ENCODE results near the gene LIMS1.
"Not testable (repeated sequence)": the region's sequence is repeated elsewhere in the genome, so short reads cannot be mapped to it uniquely, and the experiment has no call there.

The LIMS1 gene

GRCh38 chr2:108634576-108635160 is 100.4 kb downstream of the LIMS1 start:
- no peak for DNase-seq (ENCODE audit: low read depth)

- no peak for DNase-seq (ENCODE audit: low read depth)
Measured at GRCh38 chr2:108635630-108636354, 101.5 kb downstream of the LIMS1 start.

- DNase-seq (ENCODE audit: low read depth), result no peak
Measured at GRCh38 chr2:108637304-108637669, 103.0 kb downstream of the LIMS1 start.

- peak; percentile 67 for DNase-seq (ENCODE audit: low read depth)
Measured at GRCh38 chr2:108640731-108641130, 106.5 kb downstream of the LIMS1 start.

GRCh38 chr2:108641756-108642155 is 107.5 kb downstream of the LIMS1 start:
- no peak for DNase-seq (ENCODE audit: low read depth)

- no peak for DNase-seq (ENCODE audit: low read depth)
Measured at GRCh38 chr2:108643261-108643849, 109.1 kb downstream of the LIMS1 start.

- not testable (repeated sequence) for DNase-seq (ENCODE audit: low read depth)
Measured at GRCh38 chr2:108643862-108644261, 109.6 kb downstream of the LIMS1 start.

GRCh38 chr2:108644446-108644845 is 110.2 kb downstream of the LIMS1 start:
- DNase-seq (ENCODE audit: low read depth), result not testable (repeated sequence)

GRCh38 chr2:108648796-108649195 is 114.5 kb downstream of the LIMS1 start:
- not testable (repeated sequence) for DNase-seq (ENCODE audit: low read depth)

GRCh38 chr2:108650465-108650864 is 116.2 kb downstream of the LIMS1 start:
- not testable (repeated sequence) for DNase-seq (ENCODE audit: low read depth)

- DNase-seq (ENCODE audit: low read depth), result not testable (repeated sequence)
Measured at GRCh38 chr2:108651468-108651867, 117.2 kb downstream of the LIMS1 start.

- peak; percentile 61 for DNase-seq (ENCODE audit: low read depth)
Measured at GRCh38 chr2:108652187-108652931, 118.1 kb downstream of the LIMS1 start.

- not testable (repeated sequence) for DNase-seq (ENCODE audit: low read depth)
Measured at GRCh38 chr2:108653425-108653824, 119.2 kb downstream of the LIMS1 start.

GRCh38 chr2:108653849-108654248 is 119.6 kb downstream of the LIMS1 start:
- not testable (repeated sequence) for DNase-seq (ENCODE audit: low read depth)

- peak; percentile 62 for DNase-seq (ENCODE audit: low read depth)
Measured at GRCh38 chr2:108654521-108655125, 120.4 kb downstream of the LIMS1 start.

- DNase-seq (ENCODE audit: low read depth), result not testable (repeated sequence)
Measured at GRCh38 chr2:108655270-108655669, 121.0 kb downstream of the LIMS1 start.

- not testable (repeated sequence) for DNase-seq (ENCODE audit: low read depth)
Measured at GRCh38 chr2:108656282-108656681, 122.0 kb downstream of the LIMS1 start.

- not testable (repeated sequence) for DNase-seq (ENCODE audit: low read depth)
Measured at GRCh38 chr2:108657517-108657916, 123.2 kb downstream of the LIMS1 start.

- not testable (repeated sequence) for DNase-seq (ENCODE audit: low read depth)
Measured at GRCh38 chr2:108658553-108658952, 124.3 kb downstream of the LIMS1 start.

- not testable (repeated sequence) for DNase-seq (ENCODE audit: low read depth)
Measured at GRCh38 chr2:108661493-108661892, 127.2 kb downstream of the LIMS1 start.

GRCh38 chr2:108662207-108662612 is 127.9 kb downstream of the LIMS1 start:
- DNase-seq (ENCODE audit: low read depth), result not testable (repeated sequence)

- DNase-seq (ENCODE audit: low read depth), result not testable (repeated sequence)
Measured at GRCh38 chr2:108663346-108663745, 129.1 kb downstream of the LIMS1 start.

Data from GM04503 (cell line).